Activated T-helper 2 cell treated with anti-CD3 and anti-CD28 coated beads, Interferon-gamma antibody, Interleukin-2, Interleukin-4, amounts not matched to agents 10 μg/mL and 5 μg/mL and 100 μg/mL, durations not matched to agents 14 hours and 24 hours and 36 hours (primary cell): ENCODE data around the gene SEMA3C. TPM values are rescaled to one million over a fixed set of nuclear protein-coding genes. Genes with fewer than 3 reads are reported as not detected.
"Not testable (repeated sequence)": the region's sequence is repeated elsewhere in the genome, so short reads cannot be mapped to it uniquely, and the experiment has no call there.

Experiments
- DNase-seq: peaks from one replicate; pipeline ENCODE4 v3.0.0; 2021; ENCODE audit warnings: low spot score
- H3K27ac Mint-ChIP-seq: one replicate; pipeline ENCODE4 v1.8.0; 2021; ENCODE audit warnings: mixed read lengths
- H3K27me3 Mint-ChIP-seq: one replicate; pipeline ENCODE4 v1.8.0; 2021; ENCODE audit warnings: low read depth, mixed read lengths
- H3K36me3 Mint-ChIP-seq: one replicate; pipeline ENCODE4 v1.8.0; 2021; ENCODE audit warnings: low read depth, mixed read lengths
- H3K4me1 Mint-ChIP-seq: one replicate; pipeline ENCODE4 v1.8.0; 2021; ENCODE audit warnings: low read depth, mixed read lengths
- H3K4me3 Mint-ChIP-seq: one replicate; pipeline ENCODE4 v1.8.0; 2021; ENCODE audit warnings: low read depth, mild to moderate bottlenecking, moderate library complexity, mixed read lengths
- H3K9me3 Mint-ChIP-seq: one replicate; pipeline ENCODE4 v1.8.0; 2021; ENCODE audit warnings: mixed read lengths
- intact Hi-C: fragments of 100-400 bp; cut with micrococcal nuclease; formaldehyde crosslinking; loops from one replicate; pipeline ENCODE4 v1.15.1; 2023
- total RNA-seq: library from RNA; stranded (reverse); gene quantifications from 2 replicates; pipeline ENCODE4 v1.2.3, GENCODE V29; 2022

The SEMA3C gene
- total RNA-seq, 1 donor from 2014 or later: not detected

DNA sequence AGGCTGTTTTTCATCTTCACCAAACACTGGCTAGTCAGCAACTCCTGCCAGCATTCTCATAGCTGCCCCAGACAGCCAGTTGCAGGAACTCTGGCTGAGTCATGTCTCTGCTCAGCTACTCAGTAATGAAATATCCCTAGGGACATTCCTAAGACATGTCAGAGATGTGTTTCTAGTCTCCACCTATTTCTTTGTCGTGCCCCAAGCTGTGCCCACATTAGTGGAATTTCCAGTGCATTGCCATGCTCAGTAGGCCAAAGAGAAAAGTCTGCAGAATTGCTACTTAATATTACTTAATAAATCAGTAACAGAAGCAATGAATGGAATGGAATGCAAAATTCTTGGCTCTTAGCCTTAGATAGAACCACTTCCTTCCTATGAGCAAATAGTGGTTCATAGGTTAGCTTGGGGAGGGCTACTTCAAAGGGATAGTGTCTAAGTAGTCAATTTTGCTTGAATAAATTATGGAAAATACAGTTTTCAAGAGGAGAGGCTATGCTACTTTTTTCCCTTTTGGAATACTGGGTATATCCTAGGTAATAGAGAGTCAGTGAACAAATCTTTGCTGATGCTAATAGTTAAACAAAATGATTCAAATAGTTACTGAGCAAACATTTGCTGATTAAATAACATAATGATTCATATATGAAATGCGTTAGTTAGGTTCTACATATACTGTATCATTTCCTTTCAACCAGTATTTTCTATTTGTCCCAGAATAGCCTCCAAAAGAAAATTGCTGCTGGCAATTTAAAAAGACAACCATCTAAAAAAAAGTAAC is 23.6 kb upstream of the SEMA3C start:
- Mint-ChIP-seq H3K4me1 (no peaks in the 10 kb centered on the region), H3K27me3 (no peaks in the 10 kb centered on the region), H3K9me3 (no peaks in the 10 kb centered on the region), H3K36me3 (no peaks in the 10 kb centered on the region), H3K4me3 (no peak overlapping the region), H3K27ac (no peak overlapping the region)
- DNase-seq: no peak
- intact Hi-C loops: no loop called here

DNA sequence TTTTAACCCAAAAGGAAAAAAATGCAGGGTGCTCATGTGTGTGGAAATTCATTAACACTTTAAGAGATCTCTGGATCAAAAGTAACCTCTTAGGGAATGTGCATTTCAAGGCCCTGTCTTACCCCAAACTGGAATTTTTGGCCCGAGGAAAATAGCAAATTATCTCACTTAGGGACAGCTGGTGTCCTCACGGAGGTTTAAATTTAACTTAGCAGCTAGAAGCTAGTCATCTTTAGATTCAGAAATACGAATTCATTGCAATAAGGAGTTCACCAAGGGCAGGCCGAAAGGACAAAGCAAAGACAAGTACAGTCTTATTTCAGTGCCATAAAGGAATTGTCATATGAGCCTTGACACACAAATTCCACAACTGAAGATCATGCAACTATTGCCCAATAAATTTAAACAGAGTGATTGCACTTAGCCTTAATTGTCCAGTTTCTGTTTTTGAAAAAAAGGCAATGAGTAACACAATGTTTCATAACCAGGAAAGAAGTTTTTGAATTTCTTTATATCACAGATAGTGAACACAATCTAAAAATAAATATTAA is 22.4 kb upstream of the SEMA3C start:
- Mint-ChIP-seq H3K27me3 (no peaks in the 10 kb centered on the region), H3K9me3 (no peaks in the 10 kb centered on the region), H3K27ac (no peak overlapping the region), H3K4me1 (no peaks in the 10 kb centered on the region), H3K36me3 (no peaks in the 10 kb centered on the region), H3K4me3 (no peak overlapping the region)
- intact Hi-C loops: no loop called here
- DNase-seq: no peak

DNA sequence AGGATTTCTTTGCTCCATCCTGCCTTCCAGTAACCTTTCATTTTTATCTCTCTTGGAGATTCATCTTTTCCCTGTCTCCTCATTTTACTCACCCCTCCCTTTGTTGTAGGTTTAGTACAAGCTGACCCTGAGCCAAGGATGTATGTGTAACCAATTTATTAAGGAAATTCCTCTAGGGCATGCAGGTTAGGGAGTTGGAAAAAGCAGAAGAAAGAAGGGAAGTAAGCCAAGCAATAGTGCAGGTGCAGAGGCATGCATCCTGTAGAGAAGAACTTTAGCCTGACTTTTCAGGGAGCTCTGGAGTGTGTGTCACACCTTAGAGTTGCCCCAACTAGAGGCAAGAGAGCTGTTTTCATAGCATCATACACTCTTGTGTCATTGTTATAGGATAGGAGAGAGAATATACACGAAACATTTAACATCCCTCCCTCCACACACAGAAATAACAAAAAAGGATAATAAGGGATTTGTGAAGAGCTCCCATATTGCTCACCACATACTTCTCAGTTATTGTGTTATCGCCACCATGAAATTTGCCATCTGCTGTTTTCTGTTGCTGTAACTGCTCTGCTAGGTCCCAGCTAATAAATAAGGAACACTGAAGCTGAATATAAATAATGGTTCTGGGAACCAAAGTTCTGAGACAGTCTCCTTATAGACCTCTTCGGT is 21.8 kb upstream of the SEMA3C start:
- Mint-ChIP-seq H3K27me3 (no peaks in the 10 kb centered on the region), H3K4me1 (no peaks in the 10 kb centered on the region)

DNA sequence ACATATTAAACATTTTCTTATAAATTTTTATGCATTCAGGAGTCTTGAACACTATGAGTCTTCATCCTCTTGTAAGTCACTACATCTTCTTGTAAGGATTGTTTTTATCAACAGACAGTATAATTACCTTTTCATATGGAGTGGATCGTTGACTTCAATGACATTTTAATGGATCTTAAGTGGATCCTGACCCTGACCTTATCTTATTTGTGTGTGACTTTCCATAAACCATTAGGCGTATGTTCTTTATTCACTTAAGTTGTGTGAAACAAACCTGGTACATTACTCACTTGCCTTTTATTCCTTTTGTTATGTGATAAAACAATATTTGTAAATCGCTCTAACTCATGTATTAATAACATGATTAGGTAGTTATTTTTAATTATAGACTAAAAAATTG is 18.5 kb upstream of the SEMA3C start:
- H3K36me3 Mint-ChIP-seq: no peaks in the 10 kb centered on the region

More for the DNA sequence above, 21.8 kb upstream of the SEMA3C start:
- intact Hi-C loops: no loop called here
- Mint-ChIP-seq H3K36me3 (no peaks in the 10 kb centered on the region), H3K27ac (no peak overlapping the region), H3K4me3 (no peak overlapping the region), H3K9me3 (no peaks in the 10 kb centered on the region)
- DNase-seq: no peak

DNA sequence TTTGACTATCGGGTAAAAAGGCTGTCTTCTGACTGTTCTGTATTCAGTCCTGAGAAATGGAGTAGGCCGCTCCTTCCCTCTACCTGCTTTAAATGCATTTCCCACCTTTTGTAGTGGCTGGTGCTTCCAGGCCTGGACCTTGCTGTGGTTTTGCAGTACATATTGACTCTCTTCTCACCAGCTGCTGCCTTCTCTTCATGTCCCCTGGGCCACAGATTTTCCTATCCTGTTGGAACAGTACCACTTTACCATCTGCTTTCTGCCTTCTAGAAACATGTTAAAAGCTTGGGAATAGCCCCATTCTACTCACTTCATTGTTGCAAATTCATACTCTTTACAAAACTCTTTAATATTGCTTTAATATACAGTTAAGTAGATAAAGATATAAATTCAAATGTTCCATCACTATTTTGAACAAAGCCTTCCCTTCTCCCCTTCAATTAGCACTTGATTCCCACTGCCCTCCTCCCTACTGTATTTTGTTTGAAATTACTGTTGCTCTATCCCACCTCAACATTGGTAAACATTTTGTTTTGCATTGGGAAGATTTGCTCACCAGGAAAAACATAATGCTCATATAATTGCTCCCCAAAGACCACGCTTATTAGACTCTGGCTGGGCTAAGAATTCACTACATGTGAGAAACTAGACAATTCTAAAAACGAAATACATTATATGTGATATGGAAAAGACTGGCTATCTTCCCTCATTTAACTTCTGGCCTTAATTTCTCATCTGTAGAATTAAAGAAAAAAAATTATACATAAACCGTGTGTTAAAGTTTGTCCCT is 17.3 kb upstream of the SEMA3C start:
- Mint-ChIP-seq H3K9me3 (no peaks in the 10 kb centered on the region), H3K27me3 (no peaks in the 10 kb centered on the region), H3K4me1 (no peaks in the 10 kb centered on the region), H3K36me3 (no peaks in the 10 kb centered on the region), H3K27ac (no peak overlapping the region), H3K4me3 (no peak overlapping the region)
- intact Hi-C loops: no loop called here
- no peak for DNase-seq

More for the DNA sequence above, 18.5 kb upstream of the SEMA3C start:
- Mint-ChIP-seq H3K4me1 (no peaks in the 10 kb centered on the region), H3K4me3 (no peak overlapping the region), H3K27me3 (no peaks in the 10 kb centered on the region), H3K9me3 (no peaks in the 10 kb centered on the region), H3K27ac (no peak overlapping the region)
- DNase-seq: no peak
- intact Hi-C loops: no loop called here

DNA sequence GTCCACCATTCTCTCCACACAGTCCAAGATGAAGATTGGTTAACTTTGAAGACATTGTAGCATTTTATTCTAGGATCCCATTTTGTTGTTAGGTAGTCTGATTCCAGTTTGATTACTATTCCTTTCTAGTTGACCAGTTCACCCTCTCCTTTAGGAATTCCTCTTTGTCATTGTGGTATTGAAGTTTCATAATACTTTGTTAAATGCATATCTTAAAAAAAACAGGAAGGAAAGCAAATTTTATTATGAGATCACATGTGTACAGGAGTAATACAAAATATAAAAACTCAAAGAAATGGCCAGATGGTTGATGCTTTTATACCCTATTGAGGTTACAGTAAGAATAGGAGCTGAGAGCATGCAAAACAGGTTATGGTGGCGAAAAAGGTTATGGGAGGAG is 15.5 kb upstream of the SEMA3C start:
- intact Hi-C loops: no loop called here
- no peaks in the 10 kb centered on the region for H3K9me3 Mint-ChIP-seq
- no peaks in the 10 kb centered on the region for H3K27me3 Mint-ChIP-seq
- no peak for DNase-seq
- H3K4me3 Mint-ChIP-seq: no peak overlapping the region
- H3K36me3 Mint-ChIP-seq: no peaks in the 10 kb centered on the region
- no peaks in the 10 kb centered on the region for H3K4me1 Mint-ChIP-seq
- H3K27ac Mint-ChIP-seq: no peak overlapping the region

DNA sequence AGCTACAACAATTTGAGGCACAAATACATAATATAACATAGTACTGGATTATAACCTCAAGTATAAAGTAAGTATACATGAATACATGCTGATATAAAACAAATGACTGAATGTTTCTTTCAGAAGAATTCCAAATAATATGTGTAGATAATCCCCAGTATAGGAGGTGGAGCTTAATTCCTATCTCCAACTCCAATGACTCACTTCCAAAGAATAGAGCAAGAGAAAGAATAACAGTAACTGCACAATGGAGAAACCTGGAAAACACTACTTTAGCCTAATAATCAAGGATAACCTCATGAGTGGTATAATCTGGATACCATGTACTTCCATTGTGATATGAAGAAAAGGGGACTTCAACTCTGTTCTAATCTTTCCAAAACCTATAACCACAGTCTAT is 13.7 kb upstream of the SEMA3C start:
- DNase-seq: no peak
- Mint-ChIP-seq H3K4me3 (no peak overlapping the region), H3K9me3 (no peaks in the 10 kb centered on the region), H3K36me3 (no peaks in the 10 kb centered on the region), H3K4me1 (no peaks in the 10 kb centered on the region), H3K27me3 (no peaks in the 10 kb centered on the region), H3K27ac (no peak overlapping the region)
- intact Hi-C loops: no loop called here

DNA sequence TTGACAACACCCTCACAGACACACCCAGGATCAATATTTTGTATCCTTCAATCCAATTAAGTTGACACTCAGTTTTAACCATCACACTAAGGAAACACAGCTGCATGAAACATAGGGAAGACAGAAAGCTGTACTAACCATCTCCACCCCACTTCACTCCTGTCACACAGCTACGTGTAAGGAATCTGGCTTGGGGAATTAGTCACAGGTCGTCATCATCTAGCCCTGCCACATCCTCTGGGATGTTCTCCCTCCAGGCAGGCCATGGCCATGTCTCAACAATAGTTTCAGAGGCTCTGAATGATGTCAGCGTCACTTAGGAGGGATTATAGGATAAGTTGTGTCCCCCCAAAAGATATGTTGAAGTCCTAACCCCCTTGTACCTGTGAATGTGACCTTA is 10.8 kb upstream of the SEMA3C start:
- H3K27ac Mint-ChIP-seq: no peak overlapping the region
- H3K36me3 Mint-ChIP-seq: no peaks in the 10 kb centered on the region
- peaks cover 2% of the 10 kb centered on the region for H3K27me3 Mint-ChIP-seq
- no peak for DNase-seq
- H3K9me3 Mint-ChIP-seq: no peaks in the 10 kb centered on the region
- no peak overlapping the region for H3K4me3 Mint-ChIP-seq
- H3K4me1 Mint-ChIP-seq: no peaks in the 10 kb centered on the region
- intact Hi-C loops: no loop called here

DNA sequence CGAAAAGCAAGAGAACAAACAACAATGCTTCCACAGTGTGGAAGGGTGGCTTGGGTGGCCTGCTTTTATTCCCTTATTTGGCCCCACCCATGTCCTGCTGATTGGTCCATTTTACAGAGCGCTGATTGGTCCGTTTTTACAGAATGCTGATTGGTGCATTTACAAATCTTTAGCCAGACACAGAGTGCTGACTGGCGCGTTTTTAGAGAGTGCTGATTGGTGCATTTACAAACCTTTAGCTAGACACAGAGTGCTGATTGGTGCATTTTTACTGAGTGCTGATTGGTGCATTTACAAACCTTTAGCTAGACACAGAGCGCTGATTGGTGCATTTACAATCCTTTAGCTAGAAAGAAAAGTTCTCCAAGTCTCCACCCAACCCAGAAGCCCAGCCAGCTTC is 8.1 kb upstream of the SEMA3C start:
- H3K36me3 Mint-ChIP-seq, H3K27me3 Mint-ChIP-seq, H3K4me3 Mint-ChIP-seq, H3K27ac Mint-ChIP-seq, DNase-seq, H3K4me1 Mint-ChIP-seq, H3K9me3 Mint-ChIP-seq, intact Hi-C loops: not testable (repeated sequence)

DNA sequence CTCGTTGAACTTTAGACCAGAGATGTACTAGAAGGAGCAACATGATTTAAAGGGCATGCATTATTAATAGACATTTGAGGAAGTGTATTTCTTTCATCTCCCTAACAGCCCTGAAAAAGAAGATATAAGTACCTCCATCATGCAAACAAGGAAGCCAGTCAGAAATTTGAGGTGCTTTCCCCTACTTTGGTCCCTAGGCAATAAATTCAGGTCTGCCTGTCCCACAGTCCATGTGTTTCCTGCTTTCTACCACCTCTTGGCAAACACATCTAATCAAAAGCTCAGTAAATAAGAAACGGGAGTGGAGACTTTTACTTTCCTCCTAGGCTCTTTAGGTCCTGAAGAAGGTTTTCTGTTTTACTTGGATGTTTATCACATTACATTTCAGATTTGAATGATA is 5.2 kb upstream of the SEMA3C start:
- H3K36me3 Mint-ChIP-seq: no peaks in the 10 kb centered on the region
- no peak for DNase-seq
- H3K9me3 Mint-ChIP-seq: no peaks in the 10 kb centered on the region
- no peak overlapping the region for H3K4me3 Mint-ChIP-seq
- peaks cover 4% of the 10 kb centered on the region for H3K4me1 Mint-ChIP-seq
- no peak overlapping the region for H3K27ac Mint-ChIP-seq
- intact Hi-C loops: no loop called here
- H3K27me3 Mint-ChIP-seq: peaks cover 26% of the 10 kb centered on the region

DNA sequence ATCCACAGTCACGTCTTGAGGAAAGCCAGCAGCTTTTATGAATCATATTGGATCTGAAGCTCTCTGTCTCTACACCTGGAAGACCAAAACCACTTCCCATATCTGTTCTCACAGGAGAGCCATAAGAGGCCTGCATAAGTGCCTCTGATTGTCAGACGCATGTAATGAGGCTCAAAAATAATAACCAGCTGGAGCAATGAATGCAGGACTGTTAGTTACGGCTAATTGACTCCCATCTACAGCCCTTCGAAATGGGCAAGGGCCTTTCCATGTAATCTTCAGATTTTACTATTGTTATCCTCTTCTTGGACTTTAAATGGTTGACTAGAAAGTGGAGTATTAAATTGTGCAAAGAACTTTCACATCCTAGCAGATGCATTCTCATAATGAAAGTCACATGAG is 4.4 kb upstream of the SEMA3C start:
- Mint-ChIP-seq H3K4me3 (no peak overlapping the region), H3K9me3 (no peaks in the 10 kb centered on the region), H3K4me1 (peaks cover 8% of the 10 kb centered on the region), H3K27ac (no peak overlapping the region), H3K36me3 (no peaks in the 10 kb centered on the region), H3K27me3 (peaks cover 32% of the 10 kb centered on the region)
- intact Hi-C loops: no loop called here
- no peak for DNase-seq

DNA sequence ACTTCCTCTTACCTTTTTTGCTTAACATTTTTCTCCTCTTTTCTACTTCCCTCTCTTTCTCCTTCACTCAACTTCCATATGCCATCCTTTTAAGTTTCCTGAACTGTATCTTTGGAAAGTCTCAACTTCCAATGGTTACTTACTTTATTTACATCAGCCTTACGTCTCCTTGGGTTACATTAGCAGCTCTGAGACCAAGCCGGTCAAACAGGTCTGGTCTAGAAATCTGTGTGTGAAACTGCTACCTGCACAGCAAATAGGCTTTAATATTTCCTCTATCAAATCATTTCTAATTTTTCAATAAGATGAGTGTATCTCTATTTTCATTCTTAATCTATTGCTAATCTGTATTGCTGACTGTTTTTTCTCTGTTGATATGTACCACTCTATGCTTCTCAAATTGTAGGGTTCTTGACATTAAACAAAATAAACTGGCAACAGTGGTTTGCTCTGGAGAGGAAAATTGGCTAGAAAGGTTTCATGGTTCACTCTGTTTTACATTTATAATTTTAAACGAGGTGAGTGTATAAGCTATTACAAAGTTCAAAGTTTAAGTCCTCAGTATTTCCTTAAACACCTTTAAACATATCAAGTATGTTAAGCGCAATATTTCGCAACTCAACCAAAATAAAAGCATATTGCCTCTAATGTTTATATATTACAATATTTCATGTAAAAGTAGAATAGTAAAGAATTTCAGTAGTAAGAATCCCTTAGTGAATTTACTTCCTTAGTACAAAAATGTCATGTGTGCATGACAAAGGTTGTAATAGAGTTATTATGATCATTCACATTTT is 3.6 kb upstream of the SEMA3C start:
- Mint-ChIP-seq H3K4me3 (no peak overlapping the region), H3K27ac (no peak overlapping the region), H3K36me3 (no peaks in the 10 kb centered on the region), H3K4me1 (peaks cover 11% of the 10 kb centered on the region), H3K27me3 (peaks cover 38% of the 10 kb centered on the region), H3K9me3 (no peaks in the 10 kb centered on the region)
- DNase-seq: no peak
- intact Hi-C loops: no loop called here
